ENCODE measurements around the gene RUNDC3A.

- no peak for TF ChIP-seq YY1 (IDR thresholded peaks at IDR 0.05; ENCODE audit: insufficient read depth, insufficient read length)
- TF ChIP-seq ZNF274 (IDR thresholded peaks at IDR 0.05; ENCODE audit: low read depth, low read length): no peak
These were observed 18.6 kb downstream of the RUNDC3A start for GRCh38 chr17:44326861-44327444.
